ENCODE data around the gene IGF2R.
"Not testable (repeated sequence)": the region's sequence is repeated elsewhere in the genome, so short reads cannot be mapped to it uniquely, and the experiment has no call there.

The IGF2R gene, protein sequence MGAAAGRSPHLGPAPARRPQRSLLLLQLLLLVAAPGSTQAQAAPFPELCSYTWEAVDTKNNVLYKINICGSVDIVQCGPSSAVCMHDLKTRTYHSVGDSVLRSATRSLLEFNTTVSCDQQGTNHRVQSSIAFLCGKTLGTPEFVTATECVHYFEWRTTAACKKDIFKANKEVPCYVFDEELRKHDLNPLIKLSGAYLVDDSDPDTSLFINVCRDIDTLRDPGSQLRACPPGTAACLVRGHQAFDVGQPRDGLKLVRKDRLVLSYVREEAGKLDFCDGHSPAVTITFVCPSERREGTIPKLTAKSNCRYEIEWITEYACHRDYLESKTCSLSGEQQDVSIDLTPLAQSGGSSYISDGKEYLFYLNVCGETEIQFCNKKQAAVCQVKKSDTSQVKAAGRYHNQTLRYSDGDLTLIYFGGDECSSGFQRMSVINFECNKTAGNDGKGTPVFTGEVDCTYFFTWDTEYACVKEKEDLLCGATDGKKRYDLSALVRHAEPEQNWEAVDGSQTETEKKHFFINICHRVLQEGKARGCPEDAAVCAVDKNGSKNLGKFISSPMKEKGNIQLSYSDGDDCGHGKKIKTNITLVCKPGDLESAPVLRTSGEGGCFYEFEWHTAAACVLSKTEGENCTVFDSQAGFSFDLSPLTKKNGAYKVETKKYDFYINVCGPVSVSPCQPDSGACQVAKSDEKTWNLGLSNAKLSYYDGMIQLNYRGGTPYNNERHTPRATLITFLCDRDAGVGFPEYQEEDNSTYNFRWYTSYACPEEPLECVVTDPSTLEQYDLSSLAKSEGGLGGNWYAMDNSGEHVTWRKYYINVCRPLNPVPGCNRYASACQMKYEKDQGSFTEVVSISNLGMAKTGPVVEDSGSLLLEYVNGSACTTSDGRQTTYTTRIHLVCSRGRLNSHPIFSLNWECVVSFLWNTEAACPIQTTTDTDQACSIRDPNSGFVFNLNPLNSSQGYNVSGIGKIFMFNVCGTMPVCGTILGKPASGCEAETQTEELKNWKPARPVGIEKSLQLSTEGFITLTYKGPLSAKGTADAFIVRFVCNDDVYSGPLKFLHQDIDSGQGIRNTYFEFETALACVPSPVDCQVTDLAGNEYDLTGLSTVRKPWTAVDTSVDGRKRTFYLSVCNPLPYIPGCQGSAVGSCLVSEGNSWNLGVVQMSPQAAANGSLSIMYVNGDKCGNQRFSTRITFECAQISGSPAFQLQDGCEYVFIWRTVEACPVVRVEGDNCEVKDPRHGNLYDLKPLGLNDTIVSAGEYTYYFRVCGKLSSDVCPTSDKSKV (N-terminal part only)

DNA sequence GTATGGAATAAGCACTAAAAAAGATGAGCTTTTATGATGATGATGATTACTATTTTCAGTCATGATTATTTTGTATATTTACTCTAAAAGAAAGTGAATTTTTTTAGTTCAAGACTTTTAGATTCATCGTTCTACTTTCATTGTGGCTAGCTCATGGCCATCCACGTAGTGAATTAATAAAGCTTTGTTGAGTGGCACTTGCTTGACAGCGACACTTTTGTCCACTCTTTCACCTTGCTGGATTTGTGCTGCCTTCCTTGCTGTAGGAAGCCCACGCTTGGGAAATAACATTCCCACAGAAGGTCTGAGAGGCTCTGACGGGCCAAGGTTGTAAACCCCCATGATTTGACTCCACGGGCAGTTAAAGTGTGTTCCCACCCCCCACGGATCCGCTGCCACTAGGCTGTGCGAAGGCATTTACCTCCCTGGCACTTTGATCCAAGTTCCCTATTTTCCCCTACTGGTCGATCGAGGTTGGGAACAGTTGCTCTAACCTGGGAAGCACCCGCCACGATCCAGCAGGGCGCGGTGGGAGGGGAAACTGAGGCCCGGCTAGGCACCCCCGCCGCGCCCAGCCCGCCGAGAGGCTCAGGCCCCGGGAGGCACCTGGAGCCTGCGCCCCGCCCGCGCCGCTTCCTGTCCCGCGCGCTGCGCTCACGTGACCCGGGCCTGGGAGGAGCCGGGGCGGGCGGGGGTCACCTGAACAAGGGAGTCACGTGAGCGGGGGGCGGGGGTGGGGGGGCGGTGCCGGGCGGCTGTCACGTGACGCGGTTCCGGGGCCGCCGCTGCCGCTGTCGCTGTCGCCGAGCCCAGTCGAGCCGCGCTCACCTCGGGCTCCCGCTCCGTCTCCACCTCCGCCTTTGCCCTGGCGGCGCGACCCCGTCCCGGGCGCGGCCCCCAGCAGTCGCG is at the start of gene IGF2R:
TSS of gene IGF2R (plus strand) at position 788 of the 909 bp plus-strand sequence. CDS start 165 bp downstream, outside the sequence.
- TF ChIP-seq, protein P1, sequence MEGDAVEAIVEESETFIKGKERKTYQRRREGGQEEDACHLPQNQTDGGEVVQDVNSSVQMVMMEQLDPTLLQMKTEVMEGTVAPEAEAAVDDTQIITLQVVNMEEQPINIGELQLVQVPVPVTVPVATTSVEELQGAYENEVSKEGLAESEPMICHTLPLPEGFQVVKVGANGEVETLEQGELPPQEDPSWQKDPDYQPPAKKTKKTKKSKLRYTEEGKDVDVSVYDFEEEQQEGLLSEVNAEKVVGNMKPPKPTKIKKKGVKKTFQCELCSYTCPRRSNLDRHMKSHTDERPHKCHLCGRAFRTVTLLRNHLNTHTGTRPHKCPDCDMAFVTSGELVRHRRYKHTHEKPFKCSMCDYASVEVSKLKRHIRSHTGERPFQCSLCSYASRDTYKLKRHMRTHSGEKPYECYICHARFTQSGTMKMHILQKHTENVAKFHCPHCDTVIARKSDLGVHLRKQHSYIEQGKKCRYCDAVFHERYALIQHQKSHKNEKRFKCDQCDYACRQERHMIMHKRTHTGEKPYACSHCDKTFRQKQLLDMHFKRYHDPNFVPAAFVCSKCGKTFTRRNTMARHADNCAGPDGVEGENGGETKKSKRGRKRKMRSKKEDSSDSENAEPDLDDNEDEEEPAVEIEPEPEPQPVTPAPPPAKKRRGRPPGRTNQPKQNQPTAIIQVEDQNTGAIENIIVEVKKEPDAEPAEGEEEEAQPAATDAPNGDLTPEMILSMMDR (IDR thresholded peaks at IDR 0.05; ENCODE audit: extremely low read depth, missing control alignments) = no peak
- DNase-seq (ENCODE audit: low spot score) = peak; percentile 99

DNA sequence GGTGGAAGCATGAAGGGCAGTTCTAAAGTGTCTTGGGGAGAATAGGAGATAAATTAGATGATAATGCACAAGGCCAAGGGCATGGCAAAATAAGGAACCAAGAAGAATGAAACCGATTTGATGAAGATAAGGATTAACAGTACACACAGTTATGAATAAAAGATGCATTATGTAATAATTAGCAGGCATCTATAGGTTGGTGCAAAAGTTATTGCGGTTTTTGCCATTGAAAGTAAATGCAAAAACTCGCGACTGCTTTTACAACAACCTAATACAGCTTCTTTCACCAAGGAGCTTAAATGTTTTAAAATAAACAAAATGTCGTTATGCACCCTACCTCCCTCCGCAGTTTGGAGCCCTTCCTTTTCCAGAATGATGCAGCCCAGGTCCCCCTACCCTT is 49.1 kb upstream of the IGF2R start:
- TF ChIP-seq, protein P1 (IDR thresholded peaks at IDR 0.05; ENCODE audit: extremely low read depth, missing control alignments) = no peak
- no peak for DNase-seq (ENCODE audit: low spot score)

DNA sequence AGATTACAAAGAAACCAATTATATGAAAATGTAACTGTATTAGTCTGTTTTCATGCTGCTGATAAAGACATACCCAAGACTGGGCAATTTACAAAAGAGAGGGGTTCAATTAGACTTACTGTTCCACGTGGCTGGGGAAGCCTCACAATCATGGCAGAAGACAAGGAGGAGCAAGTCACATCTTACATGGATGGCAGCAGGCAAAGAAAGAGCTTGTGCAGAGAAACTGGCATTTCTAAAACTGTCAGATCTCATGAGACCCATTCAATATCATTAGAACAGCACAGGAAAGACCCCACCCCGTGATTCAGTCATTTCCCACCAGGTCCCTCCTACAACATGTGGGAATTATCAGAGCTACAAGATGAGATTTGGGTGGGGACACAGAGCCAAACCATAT is 44.7 kb upstream of the IGF2R start:
- not testable (repeated sequence) for DNase-seq (ENCODE audit: low spot score)

DNA sequence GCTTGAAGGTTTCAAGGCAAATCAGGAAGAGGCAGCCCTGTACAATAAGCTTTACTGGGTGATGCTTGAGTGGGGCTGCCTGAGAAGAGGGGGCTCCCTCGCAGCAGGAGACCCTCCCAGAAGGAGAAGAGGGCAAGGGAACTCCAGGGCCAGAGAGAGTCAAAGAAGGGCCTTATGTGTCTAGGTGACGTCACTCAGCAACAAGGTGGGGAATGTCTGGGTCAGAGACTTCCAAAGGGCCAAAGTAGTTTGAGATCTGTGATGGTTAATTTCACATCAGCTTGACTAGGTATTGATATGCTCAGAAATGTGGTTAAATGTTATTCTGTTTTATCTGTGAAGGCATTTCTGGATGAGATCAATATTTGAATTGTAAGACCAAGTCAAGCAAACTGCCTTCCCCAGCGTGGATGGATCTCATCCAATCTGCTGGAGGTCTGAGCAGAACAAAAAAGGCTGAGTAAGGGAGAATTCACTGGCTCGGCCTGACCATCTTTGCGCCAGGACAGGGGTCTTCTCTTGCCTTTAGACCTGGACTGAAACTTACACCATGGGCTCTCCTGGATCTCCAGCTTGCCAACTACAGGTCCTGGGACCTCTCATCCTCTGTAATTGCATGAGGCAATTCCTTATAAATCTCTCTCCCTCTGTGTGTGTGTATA is 42.2 kb upstream of the IGF2R start:
- TF ChIP-seq, protein P1 (IDR thresholded peaks at IDR 0.05; ENCODE audit: extremely low read depth, missing control alignments) = no peak
- DNase-seq (ENCODE audit: low spot score) = no peak

DNA sequence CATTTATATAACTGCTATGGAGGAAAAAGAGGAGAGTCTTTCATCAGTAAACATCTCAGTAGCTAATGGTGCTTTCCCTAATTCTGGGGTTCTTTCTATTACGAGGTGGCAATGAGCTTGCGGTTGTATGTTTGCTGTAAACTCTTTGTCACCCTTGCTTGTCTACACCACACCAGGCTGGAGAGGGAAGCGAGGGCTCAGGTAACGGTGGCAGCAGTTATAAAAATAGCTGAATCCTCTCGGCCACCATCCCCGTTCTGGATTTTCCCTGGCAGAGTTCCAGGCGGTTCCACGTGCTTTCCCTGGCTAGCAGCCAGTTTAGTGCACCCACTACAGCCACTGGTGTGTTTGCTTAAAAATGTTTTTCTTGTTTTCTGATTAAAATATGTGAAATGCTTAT is 39.1 kb upstream of the IGF2R start:
- DNase-seq (ENCODE audit: low spot score) = peak; percentile 24
- TF ChIP-seq, protein P1 (IDR thresholded peaks at IDR 0.05; ENCODE audit: extremely low read depth, missing control alignments) = no peak

DNA sequence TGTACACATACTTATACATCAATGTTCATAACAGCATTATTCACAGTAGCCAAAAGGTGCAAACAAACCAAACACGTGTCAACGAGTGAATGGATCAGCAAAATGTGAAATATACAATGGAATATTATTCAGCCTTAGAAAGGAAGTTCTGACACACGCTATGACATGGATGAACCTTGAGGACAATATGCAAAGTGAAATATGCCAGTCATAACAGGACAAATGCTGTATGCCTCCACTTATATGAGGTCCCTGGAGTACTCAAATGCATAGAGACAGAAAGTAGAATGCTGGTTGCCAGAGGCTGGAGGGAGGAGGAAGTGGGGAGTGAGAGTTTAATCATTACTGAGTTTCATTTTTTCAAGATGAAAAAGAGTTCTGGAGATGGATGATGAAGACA is 37.8 kb upstream of the IGF2R start:
- TF ChIP-seq, protein P1 (IDR thresholded peaks at IDR 0.05; ENCODE audit: extremely low read depth, missing control alignments) = no peak
- peak; percentile 29 for DNase-seq (ENCODE audit: low spot score)
